WTC11 (cell line): ENCODE results near the gene RAB22A.

Experiments
- ATF6 ChIP-seq: sonication (generic); formaldehyde crosslinking; IDR thresholded peaks from 2 replicates; pipeline ENCODE4 v1.8.1; 2023; ENCODE audit warnings: mild to moderate bottlenecking, missing genetic modification reagents
- CTCF ChIP-seq: fragments of 200-600 bp; IDR thresholded peaks from 2 replicates; pipeline ENCODE4 v1.8.0; 2022; ENCODE audit warnings: antibody characterized with exemption
- E2F4 ChIP-seq: sonication (generic); formaldehyde crosslinking; IDR thresholded peaks from 2 replicates; pipeline ENCODE4 v1.8.1; 2022; ENCODE audit warnings: low read depth, mild to moderate bottlenecking, moderate library complexity, missing genetic modification reagents, borderline replicate concordance
- ERG ChIP-seq: fragments of 250-450 bp; sonication (Bioruptor Pico); IDR thresholded peaks from 2 replicates; pipeline ENCODE4 v1.8.0; 2021; ENCODE audit warnings: mild to moderate bottlenecking
- IRF2 ChIP-seq: sonication (generic); formaldehyde crosslinking; IDR thresholded peaks from 2 replicates; pipeline ENCODE4 v1.8.0; 2022; ENCODE audit warnings: low read depth, missing genetic modification reagents, borderline replicate concordance
- MYBL2 ChIP-seq: sonication (generic); formaldehyde crosslinking; IDR thresholded peaks from 2 replicates; pipeline ENCODE4 v1.8.1; 2023; ENCODE audit warnings: mild to moderate bottlenecking, moderate library complexity, missing genetic modification reagents
- PRDM15 ChIP-seq: sonication (generic); formaldehyde crosslinking; IDR thresholded peaks from 2 replicates; pipeline ENCODE4 v1.8.0; 2022; ENCODE audit warnings: missing genetic modification reagents
- SP1 ChIP-seq: sonication (generic); formaldehyde crosslinking; conservative IDR thresholded peaks from 2 replicates; pipeline ENCODE4 v1.8.1; 2022; ENCODE audit warnings: missing genetic modification reagents
- TEAD4 ChIP-seq: sonication (generic); formaldehyde crosslinking; IDR thresholded peaks from 2 replicates; pipeline ENCODE4 v1.8.0; 2022; ENCODE audit warnings: mild to moderate bottlenecking, missing genetic modification reagents
- USF2 ChIP-seq: sonication (generic); formaldehyde crosslinking; IDR thresholded peaks from 2 replicates; pipeline ENCODE4 v1.8.1; 2023; ENCODE audit warnings: mild to moderate bottlenecking, missing genetic modification reagents, moderate library complexity
- ZBTB21 ChIP-seq: sonication (generic); formaldehyde crosslinking; IDR thresholded peaks from 2 replicates; pipeline ENCODE4 v1.8.1; 2023; ENCODE audit warnings: mild to moderate bottlenecking, missing genetic modification reagents, borderline replicate concordance
- ZSCAN18 ChIP-seq: fragments of 250-450 bp; sonication (Bioruptor Pico); IDR thresholded peaks from 2 replicates; pipeline ENCODE4 v2.1.2; 2022; ENCODE audit warnings: mild to moderate bottlenecking, moderate library complexity

- TF ChIP-seq E2F4 (CRISPR knock-in tag) = no peak
- no peak for TF ChIP-seq PRDM15 (CRISPR knock-in tag)
- TF ChIP-seq CTCF = no peak
- no peak for TF ChIP-seq TEAD4 (CRISPR knock-in tag)
- no peak for TF ChIP-seq SP1
- no peak for TF ChIP-seq MYBL2 (CRISPR knock-in tag)
- no peak for TF ChIP-seq IRF2 (CRISPR knock-in tag)
- no peak for TF ChIP-seq ZBTB21 (CRISPR knock-in tag)
- TF ChIP-seq ERG (CRISPR knock-in tag) = no peak
- no peak for TF ChIP-seq USF2 (CRISPR knock-in tag)
- no peak for TF ChIP-seq ZSCAN18
- no peak for TF ChIP-seq ATF6 (CRISPR knock-in tag)
Observed at GRCh38 chr20:58271606-58272351, 37.7 kb upstream of the RAB22A start.
